Lower lobe of right lung (tissue), 2 donors: ENCODE measurements around the gene COPZ2. TPM values are rescaled to one million over a fixed set of nuclear protein-coding genes. Genes with fewer than 3 reads are reported as not detected.
"Not testable (repeated sequence)": the region's sequence is repeated elsewhere in the genome, so short reads cannot be mapped to it uniquely, and the experiment has no call there.

ENCODE experiments used
- ATAC-seq, 2 donors: fragments of 200-7000 bp; cut with Tn5 transposase; one replicate each; pipeline ENCODE4 v1.9.1; 2020 to 2022; ENCODE audit warnings: mild to moderate bottlenecking in 2 of 2, moderate library complexity in 2 of 2
- DNase-seq: peaks from one replicate; pipeline ENCODE4 v3.0.0-alpha.2; 2020
- H3K27ac ChIP-seq: fragments of 200-600 bp; one replicate; pipeline ENCODE4 v1.8.0; 2022
- H3K27me3 ChIP-seq: fragments of 200-600 bp; one replicate; pipeline ENCODE4 v1.8.0; 2022; ENCODE audit warnings: low read depth
- H3K36me3 ChIP-seq: fragments of 200-600 bp; one replicate; pipeline ENCODE4 v1.8.0; 2022; ENCODE audit warnings: mild to moderate bottlenecking
- H3K4me1 ChIP-seq: fragments of 200-600 bp; one replicate; pipeline ENCODE4 v1.8.0; 2022
- H3K4me3 ChIP-seq: fragments of 200-600 bp; one replicate; pipeline ENCODE4 v1.8.0; 2022; ENCODE audit warnings: mild to moderate bottlenecking
- H3K9me3 ChIP-seq: fragments of 200-600 bp; one replicate; pipeline ENCODE4 v1.8.0; 2022
- intact Hi-C: fragments of 100-400 bp; cut with DNase I; formaldehyde crosslinking; loops from one replicate; pipeline ENCODE4 v1.11.0; 2022
- long read RNA-seq: library from polyadenylated mRNA; unstranded; transcript quantifications from one replicate; pipeline ENCODE4 v2.0.0, GENCODE V29; 2021
- total RNA-seq: library from RNA; stranded (reverse); fragmentation: NEBNext Ultra II Directional; extraction: Animal tissue kit (Norgen Biotek cat#: 25700); gene quantifications from one replicate; pipeline ENCODE4 v1.2.1, GENCODE V29; 2021
- TF ChIP-seq, protein P1 (sequence below): fragments of 200-600 bp; IDR thresholded peaks from one replicate; pipeline ENCODE4 v1.8.0; 2022; ENCODE audit warnings: antibody characterized with exemption, mild to moderate bottlenecking
- donor health status: DM: no; HTN: yes; CAD: no; lungs with severe emphysema.

Gene COPZ2, protein sequence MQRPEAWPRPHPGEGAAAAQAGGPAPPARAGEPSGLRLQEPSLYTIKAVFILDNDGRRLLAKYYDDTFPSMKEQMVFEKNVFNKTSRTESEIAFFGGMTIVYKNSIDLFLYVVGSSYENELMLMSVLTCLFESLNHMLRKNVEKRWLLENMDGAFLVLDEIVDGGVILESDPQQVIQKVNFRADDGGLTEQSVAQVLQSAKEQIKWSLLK
- total RNA-seq: 22.9 TPM
- long read RNA-seq, transcript COPZ2-210 (9 exons, 895 nt): major isoform, 7 of 12 reads
- long read RNA-seq, partial matches to known transcripts: 1 of 12 reads
- long read RNA-seq, other reads (novel, unspliced or antisense): 3 of 12 reads

DNA sequence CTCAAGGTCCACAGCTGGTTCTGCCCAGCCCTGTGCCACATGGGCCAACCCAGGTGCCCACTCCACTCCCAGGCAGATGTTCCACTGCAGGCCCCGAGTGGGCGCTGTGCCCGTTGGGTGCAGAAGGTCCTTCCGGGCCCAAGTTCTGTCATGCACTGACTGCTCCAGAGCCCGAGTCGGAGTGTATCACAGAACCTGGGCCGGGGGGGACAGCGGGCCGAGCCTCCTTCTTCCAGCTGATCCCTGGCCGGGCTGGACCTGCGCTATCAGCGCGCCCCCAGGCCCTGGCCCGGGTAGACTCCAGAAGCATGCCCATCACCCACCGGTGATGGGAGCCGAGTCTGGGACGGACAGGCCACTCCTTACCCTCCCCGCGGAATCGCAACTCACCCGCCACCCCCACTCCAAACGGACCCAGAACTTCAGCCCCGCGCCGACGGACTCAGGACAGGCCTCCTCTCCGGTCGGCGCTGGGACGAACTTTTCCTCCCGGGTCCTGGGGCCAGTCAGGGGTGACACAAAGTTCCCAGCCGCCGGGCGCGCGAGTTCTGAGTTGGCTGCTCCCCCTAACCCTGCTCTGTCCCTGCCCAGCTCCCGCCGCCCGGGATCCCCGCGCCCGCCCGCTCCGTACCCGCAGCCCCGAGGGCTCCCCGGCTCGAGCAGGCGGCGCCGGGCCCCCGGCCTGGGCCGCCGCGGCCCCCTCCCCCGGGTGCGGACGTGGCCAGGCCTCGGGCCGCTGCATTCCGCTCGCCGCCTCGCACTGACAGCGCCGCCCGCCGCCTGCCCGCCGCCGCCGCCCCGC, at the start of gene COPZ2:
Gene COPZ2 (minus strand): TSS at position 762 of the 802 bp plus-strand sequence. CDS start 20 bp downstream, at position 742.
- H3K27ac ChIP-seq: peak within 1 kb of the TSS; percentile 49
- peak; percentile 90 for ATAC-seq
- no peaks in the 10 kb centered on the region for H3K9me3 ChIP-seq
- H3K4me3 ChIP-seq: peak within 1 kb of the TSS; percentile 75
- no peaks in the 10 kb centered on the region for H3K27me3 ChIP-seq
- H3K36me3 ChIP-seq: no peaks in the 10 kb centered on the region
- TF ChIP-seq, protein P1, sequence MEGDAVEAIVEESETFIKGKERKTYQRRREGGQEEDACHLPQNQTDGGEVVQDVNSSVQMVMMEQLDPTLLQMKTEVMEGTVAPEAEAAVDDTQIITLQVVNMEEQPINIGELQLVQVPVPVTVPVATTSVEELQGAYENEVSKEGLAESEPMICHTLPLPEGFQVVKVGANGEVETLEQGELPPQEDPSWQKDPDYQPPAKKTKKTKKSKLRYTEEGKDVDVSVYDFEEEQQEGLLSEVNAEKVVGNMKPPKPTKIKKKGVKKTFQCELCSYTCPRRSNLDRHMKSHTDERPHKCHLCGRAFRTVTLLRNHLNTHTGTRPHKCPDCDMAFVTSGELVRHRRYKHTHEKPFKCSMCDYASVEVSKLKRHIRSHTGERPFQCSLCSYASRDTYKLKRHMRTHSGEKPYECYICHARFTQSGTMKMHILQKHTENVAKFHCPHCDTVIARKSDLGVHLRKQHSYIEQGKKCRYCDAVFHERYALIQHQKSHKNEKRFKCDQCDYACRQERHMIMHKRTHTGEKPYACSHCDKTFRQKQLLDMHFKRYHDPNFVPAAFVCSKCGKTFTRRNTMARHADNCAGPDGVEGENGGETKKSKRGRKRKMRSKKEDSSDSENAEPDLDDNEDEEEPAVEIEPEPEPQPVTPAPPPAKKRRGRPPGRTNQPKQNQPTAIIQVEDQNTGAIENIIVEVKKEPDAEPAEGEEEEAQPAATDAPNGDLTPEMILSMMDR: peak; percentile 64
- intact Hi-C loops: no loop called here
- H3K4me1 ChIP-seq: peaks cover 11% of the 10 kb centered on the region
- peak; percentile 81 for DNase-seq

DNA sequence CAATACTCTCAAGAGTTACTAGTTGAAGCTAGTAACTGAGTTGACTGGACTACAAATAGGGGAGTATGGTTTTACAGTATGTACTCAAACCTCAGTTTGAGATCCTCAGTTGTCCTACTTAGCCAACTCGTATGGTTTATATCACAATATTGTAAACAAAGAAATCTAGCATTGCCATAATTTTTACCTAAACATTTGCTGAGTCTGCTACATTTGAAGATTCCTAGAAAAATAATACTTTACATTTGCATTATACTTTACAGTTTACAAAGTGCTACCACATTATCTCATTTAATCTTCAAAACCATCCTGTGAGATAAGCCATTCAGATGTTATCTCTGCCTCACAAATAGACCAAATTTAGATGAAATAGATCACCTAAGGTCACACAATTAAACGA, 47.3 kb upstream of the COPZ2 start:
- TF ChIP-seq, protein P1: no peak
- Histone ChIP-seq H3K36me3 (no peaks in the 10 kb centered on the region), H3K27me3 (no peaks in the 10 kb centered on the region), H3K9me3 (no peaks in the 10 kb centered on the region), H3K4me3 (no peak overlapping the region), H3K27ac (no peak overlapping the region), H3K4me1 (peaks cover 18% of the 10 kb centered on the region)
- DNase-seq (no peak), ATAC-seq (no peak)
- intact Hi-C loops: no loop called here

DNA sequence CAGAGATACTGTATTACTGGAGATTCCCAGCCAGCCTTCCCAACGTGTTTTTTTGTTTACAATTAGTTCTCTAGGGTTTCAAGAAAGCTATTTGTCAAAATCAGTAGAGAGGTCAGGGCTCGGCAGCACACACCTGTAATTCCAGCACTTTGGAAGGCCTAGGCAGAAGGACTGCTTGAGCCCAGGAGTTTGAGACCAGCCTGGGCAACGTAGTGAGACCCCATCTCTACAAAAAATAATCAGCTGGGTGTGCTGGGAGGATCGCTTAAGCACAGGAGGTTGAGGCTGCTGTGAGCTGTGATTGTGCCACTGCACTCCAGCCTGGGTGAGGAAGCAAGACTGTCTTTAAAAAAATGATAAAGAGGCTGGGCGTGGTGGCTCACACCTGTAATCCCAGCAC, 44.3 kb upstream of the COPZ2 start:
- TF ChIP-seq, protein P1: no peak
- no peak for ATAC-seq
- DNase-seq: no peak
- intact Hi-C loops: no loop called here
- H3K4me3 ChIP-seq: no peak overlapping the region
- no peak overlapping the region for H3K27ac ChIP-seq
- no peaks in the 10 kb centered on the region for H3K9me3 ChIP-seq
- no peaks in the 10 kb centered on the region for H3K27me3 ChIP-seq
- peaks cover under 1% of the 10 kb centered on the region for H3K36me3 ChIP-seq
- H3K4me1 ChIP-seq: peaks cover 18% of the 10 kb centered on the region

DNA sequence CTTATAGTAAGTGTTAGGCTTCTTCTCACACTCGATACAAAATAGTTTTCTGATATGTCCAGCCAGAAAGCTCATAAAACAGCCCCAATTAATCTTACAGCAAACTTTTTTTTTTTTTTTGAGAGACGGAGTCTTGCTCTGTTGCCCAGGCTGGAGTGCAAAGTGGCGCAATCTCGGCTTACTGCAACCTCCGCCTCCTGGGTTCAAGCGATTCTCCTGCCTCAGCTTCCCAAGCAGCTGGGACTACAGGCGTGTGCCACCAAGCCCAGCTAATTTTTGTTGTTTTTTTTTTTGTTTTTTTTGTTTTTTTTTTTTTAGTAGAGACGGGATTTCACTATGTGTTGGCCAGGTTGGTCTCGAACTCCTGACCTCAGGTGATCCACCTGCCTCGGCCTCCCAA, 39.6 kb upstream of the COPZ2 start:
- H3K4me3 ChIP-seq, intact Hi-C loops, H3K27ac ChIP-seq, ATAC-seq, DNase-seq, H3K9me3 ChIP-seq, H3K27me3 ChIP-seq, H3K4me1 ChIP-seq: not testable (repeated sequence)
- peaks cover 36% of the 10 kb centered on the region for H3K36me3 ChIP-seq

DNA sequence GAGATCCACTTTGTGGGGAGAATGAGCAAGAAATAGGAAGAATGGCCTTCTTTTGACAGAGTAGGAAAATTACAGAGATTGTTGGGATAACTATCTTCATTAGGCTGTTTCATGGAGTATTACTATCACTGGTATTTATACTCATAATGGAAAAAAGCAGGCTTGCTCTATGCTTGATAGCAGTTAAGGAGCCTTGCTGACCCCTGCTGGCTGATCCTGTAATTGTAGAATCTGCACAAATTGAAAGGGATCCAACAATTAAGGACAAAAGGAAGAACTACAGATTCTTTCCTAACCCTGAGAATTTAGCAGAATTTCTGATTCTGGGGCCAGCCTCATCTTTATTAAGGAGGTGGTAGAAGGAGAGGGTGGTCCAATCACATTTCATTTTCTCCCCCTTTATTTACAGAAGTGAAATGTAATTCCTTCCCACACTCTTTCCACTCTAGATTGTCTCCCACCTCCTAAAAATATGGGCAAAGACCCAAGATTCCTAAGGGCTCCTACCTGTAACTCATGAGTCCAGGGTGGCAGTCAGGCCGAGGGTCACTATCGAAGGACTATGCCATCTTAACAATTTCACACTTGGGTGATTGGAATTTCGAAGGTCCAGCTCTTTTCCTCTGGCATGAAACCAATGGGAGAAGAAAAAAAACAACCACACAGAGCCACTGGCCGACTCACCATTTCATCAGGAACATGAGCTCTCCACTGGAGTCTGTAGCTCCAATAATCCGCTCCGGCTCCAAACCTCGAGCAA, 36.9 kb upstream of the COPZ2 start:
- no peaks in the 10 kb centered on the region for H3K4me1 ChIP-seq
- TF ChIP-seq, protein P1: peak; percentile 79
- no peak overlapping the region for H3K27ac ChIP-seq
- intact Hi-C loops: loop anchor here (5.0 kb wide), 1 partner anchor 47 kb away; no protein-coding TSS in a partner anchor
- ATAC-seq (peak; percentile 86 to 90), DNase-seq (peak; percentile 65)
- no peaks in the 10 kb centered on the region for H3K27me3 ChIP-seq
- H3K4me3 ChIP-seq: no peak overlapping the region
- no peaks in the 10 kb centered on the region for H3K9me3 ChIP-seq
- H3K36me3 ChIP-seq: peaks cover 62% of the 10 kb centered on the region

DNA sequence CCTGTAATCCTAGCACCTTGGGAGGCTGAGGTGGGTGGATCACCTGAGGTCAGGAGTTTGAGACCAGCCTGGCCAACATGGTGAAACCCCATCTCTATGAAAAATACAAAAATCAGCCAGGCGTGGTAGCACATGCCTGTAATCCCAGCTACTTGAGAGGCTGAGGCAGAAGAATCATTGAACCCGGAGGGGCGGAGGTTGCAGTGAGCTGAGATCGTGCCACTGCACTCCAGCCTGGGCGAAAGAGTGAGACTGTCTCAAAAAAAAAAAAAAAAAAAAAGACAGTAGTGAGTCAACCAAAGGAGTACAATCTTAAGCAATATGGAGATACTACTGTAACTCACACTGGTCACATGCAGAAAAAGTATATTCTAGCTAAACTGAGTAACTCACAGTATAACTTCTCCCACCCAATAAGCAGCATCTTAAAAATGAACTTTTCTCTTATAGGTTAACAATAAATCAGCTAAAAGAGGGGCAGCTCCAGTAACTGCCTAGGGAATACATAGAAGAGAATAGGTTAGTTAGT, 36.0 kb upstream of the COPZ2 start:
- not testable (repeated sequence) for H3K4me3 ChIP-seq, DNase-seq, H3K27ac ChIP-seq, H3K9me3 ChIP-seq, ATAC-seq, H3K4me1 ChIP-seq, H3K27me3 ChIP-seq
- peaks cover 67% of the 10 kb centered on the region for H3K36me3 ChIP-seq
- intact Hi-C loops: loop anchor here (5.0 kb wide), 1 partner anchor 46 kb away; no protein-coding TSS in a partner anchor

DNA sequence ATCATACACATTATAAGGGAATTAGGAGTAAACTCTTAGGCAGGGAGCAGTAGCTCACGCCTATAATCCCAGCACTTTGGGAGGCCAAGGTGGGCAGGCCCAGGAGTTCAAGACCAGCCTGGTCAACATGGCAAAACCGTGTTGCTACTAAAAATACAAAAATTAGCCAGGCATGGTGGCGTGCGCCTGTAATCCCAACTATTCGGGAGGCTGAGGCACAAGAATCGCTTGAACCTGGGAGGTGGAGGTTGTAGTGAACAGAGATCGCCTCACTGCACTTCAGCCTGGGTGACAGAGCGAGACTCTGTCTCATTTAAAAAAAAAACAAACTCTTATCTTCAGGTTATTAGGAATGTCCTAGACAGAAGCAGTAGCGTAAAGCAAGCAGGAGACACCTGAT, 35.2 kb upstream of the COPZ2 start:
- ATAC-seq, DNase-seq, H3K9me3 ChIP-seq, H3K27me3 ChIP-seq, H3K27ac ChIP-seq, H3K4me1 ChIP-seq, H3K4me3 ChIP-seq: not testable (repeated sequence)
- intact Hi-C loops: loop anchor here (5.0 kb wide), 1 partner anchor 46 kb away; no protein-coding TSS in a partner anchor
- peaks cover 76% of the 10 kb centered on the region for H3K36me3 ChIP-seq
